Measurements from ENCODE around the gene TEAD1. TPM values are rescaled to one million over a fixed set of nuclear protein-coding genes. Genes with fewer than 3 reads are reported as not detected.

TEAD1 gene
- polyA plus RNA-seq, 1 experiment = 113 TPM

- Histone ChIP-seq H3K27me3 (ENCODE audit: control insufficient read depth, insufficient read depth, low read length) (no peaks in the 10 kb centered on the region), H3K9me3 (ENCODE audit: control insufficient read depth, insufficient read depth, low read length) (no peaks in the 10 kb centered on the region), H3K27ac (ENCODE audit: low read depth, low read length) (no peak overlapping the region), H3K4me3 (ENCODE audit: low read depth, low read length) (no peak overlapping the region)
- ChIA-PET CTCF (no interaction called here), POLR2A (no interaction called here)
- DNase-seq (ENCODE audit: low read depth, low spot score) = no peak
- no peak for TF ChIP-seq CTCF (IDR thresholded peaks at IDR 0.05; ENCODE audit: low read depth, low read length)
Measured at GRCh38 chr11:12824281-12825041, 150.2 kb downstream of the TEAD1 start.

GRCh38 chr11:12826441-12826840 is 152.2 kb downstream of the TEAD1 start:
- ChIA-PET CTCF (interaction anchor here (1.1 kb wide), 1 partner anchor 537 kb away, joined by 5 read pairs; no protein-coding TSS in a partner anchor), POLR2A (no interaction called here)
- H3K27me3 ChIP-seq (ENCODE audit: control insufficient read depth, insufficient read depth, low read length) = no peaks in the 10 kb centered on the region
- no peak overlapping the region for H3K4me3 ChIP-seq (ENCODE audit: low read depth, low read length)
- TF ChIP-seq CTCF (IDR thresholded peaks at IDR 0.05; ENCODE audit: low read depth, low read length) = no peak
- DNase-seq (ENCODE audit: low read depth, low spot score) = no peak
- H3K9me3 ChIP-seq (ENCODE audit: control insufficient read depth, insufficient read depth, low read length) = no peaks in the 10 kb centered on the region
- no peak overlapping the region for H3K27ac ChIP-seq (ENCODE audit: low read depth, low read length)

- no peaks in the 10 kb centered on the region for H3K27me3 ChIP-seq (ENCODE audit: control insufficient read depth, insufficient read depth, low read length)
- no peak for TF ChIP-seq CTCF (IDR thresholded peaks at IDR 0.05; ENCODE audit: low read depth, low read length)
- no peaks in the 10 kb centered on the region for H3K9me3 ChIP-seq (ENCODE audit: control insufficient read depth, insufficient read depth, low read length)
- no peak overlapping the region; the same call in 1 of the 2 replicates for H3K4me3 ChIP-seq (ENCODE audit: low read depth, low read length)
- no peak for DNase-seq (ENCODE audit: low read depth, low spot score)
- CTCF ChIA-PET = interaction anchor here (0.8 to 1.5 kb wide), 5 partner anchors 15 to 496 kb away, joined by 3 to 6 read pairs (median 3); no protein-coding TSS in a partner anchor
- POLR2A ChIA-PET = interaction anchor here (0.9 to 1.5 kb wide), 2 partner anchors 11 to 13 kb away, joined by 3 to 6 read pairs; no protein-coding TSS in a partner anchor
- H3K27ac ChIP-seq (ENCODE audit: low read depth, low read length) = peak overlapping the region; percentile 76
Measured at GRCh38 chr11:12827369-12827768, 153.1 kb downstream of the TEAD1 start.

- H3K9me3 ChIP-seq (ENCODE audit: control insufficient read depth, insufficient read depth, low read length) = no peaks in the 10 kb centered on the region
- H3K4me3 ChIP-seq (ENCODE audit: low read depth, low read length) = peak overlapping the region; percentile 58
- no peaks in the 10 kb centered on the region for H3K27me3 ChIP-seq (ENCODE audit: control insufficient read depth, insufficient read depth, low read length)
- ChIA-PET POLR2A (interaction anchor here (0.6 to 1.5 kb wide), 3 partner anchors 12 to 93 kb away, joined by 3 to 8 read pairs (median 6); no protein-coding TSS in a partner anchor), CTCF (interaction anchor here (0.6 to 1.5 kb wide), 10 partner anchors 8 to 497 kb away, joined by 3 to 6 read pairs (median 4); no protein-coding TSS in a partner anchor)
- DNase-seq (ENCODE audit: low read depth, low spot score) = no peak
- no peak for TF ChIP-seq CTCF (IDR thresholded peaks at IDR 0.05; ENCODE audit: low read depth, low read length)
- H3K27ac ChIP-seq (ENCODE audit: low read depth, low read length) = peak overlapping the region; percentile 76
Measured at GRCh38 chr11:12827929-12828812, 153.9 kb downstream of the TEAD1 start.

All from AG04450 (cell line).